Activated CD8-positive, alpha-beta T cell treated with anti-CD3 and anti-CD28 coated beads, Interleukin-2, amount 10 ng/mL, durations not matched to agents 7 days and 5 days (primary cell): Measurements from ENCODE around the gene CEP112. TPM values are rescaled to one million over a fixed set of nuclear protein-coding genes. Genes with fewer than 3 reads are reported as not detected.
A peak's percentile ranks its signal among the peaks of the same experiment; 100 is the strongest.

ENCODE experiments used
- ATAC-seq: fragments of 150-1000 bp; cut with Tn5 transposase; one replicate; pipeline ENCODE4 v1.10.0; 2021; ENCODE audit warnings: moderate library complexity
- CTCF ChIA-PET: fragments of 350-600 bp; sonication (Branson Sonifier 250); formaldehyde crosslinking; loops from one replicate; lab custom pipeline; 2021; ENCODE audit warnings: antibody characterized with exemption; lab: Charles Lee
- POLR2A ChIA-PET: fragments of 350-600 bp; sonication (Branson Sonifier 250); formaldehyde crosslinking; loops from one replicate; lab custom pipeline; 2021; ENCODE audit warnings: antibody characterized with exemption; lab: Charles Lee
- DNase-seq: peaks from one replicate; pipeline ENCODE4 v3.0.0-alpha.2; 2020
- H3K27ac Mint-ChIP-seq: one replicate; pipeline ENCODE4 v1.8.0; 2021; ENCODE audit warnings: mild to moderate bottlenecking, mixed read lengths
- H3K27me3 Mint-ChIP-seq: one replicate; pipeline ENCODE4 v1.8.0; 2021; ENCODE audit warnings: low read depth, mixed read lengths
- H3K36me3 Mint-ChIP-seq: one replicate; pipeline ENCODE4 v1.8.0; 2021; ENCODE audit warnings: low read depth, mixed read lengths
- H3K4me1 Mint-ChIP-seq: one replicate; pipeline ENCODE4 v1.8.0; 2021; ENCODE audit warnings: low read depth, mixed read lengths
- H3K4me3 Mint-ChIP-seq: one replicate; pipeline ENCODE4 v1.8.0; 2021; ENCODE audit warnings: mild to moderate bottlenecking, mixed read lengths
- H3K9me3 Mint-ChIP-seq: one replicate; pipeline ENCODE4 v1.8.0; 2022; ENCODE audit warnings: mixed read lengths; ENCODE audit not compliant: insufficient read depth
- total RNA-seq, 2 experiments: library from RNA; stranded (reverse); gene quantifications; one replicate each; pipeline ENCODE4 v1.2.3, GENCODE V29; 2021

Gene CEP112
- total RNA-seq, 2 experiments from 2014 or later, result 2.3 to 2.7 TPM

- Mint-ChIP-seq H3K4me3 (no peak overlapping the region), H3K27ac (no peak overlapping the region), H3K27me3 (peaks cover 4% of the 10 kb centered on the region), H3K36me3 (no peaks in the 10 kb centered on the region), H3K9me3 (no peaks in the 10 kb centered on the region), H3K4me1 (peaks cover 7% of the 10 kb centered on the region)
- ChIA-PET CTCF (interaction anchor here (1.1 kb wide), 1 partner anchor 433 kb away, joined by 3 read pairs; no protein-coding TSS in a partner anchor), POLR2A (no interaction called here)
- ATAC-seq (no peak), DNase-seq (no peak)
These were observed 464.1 kb downstream of the CEP112 start for GRCh38 chr17:65727832-65728231.

DNA sequence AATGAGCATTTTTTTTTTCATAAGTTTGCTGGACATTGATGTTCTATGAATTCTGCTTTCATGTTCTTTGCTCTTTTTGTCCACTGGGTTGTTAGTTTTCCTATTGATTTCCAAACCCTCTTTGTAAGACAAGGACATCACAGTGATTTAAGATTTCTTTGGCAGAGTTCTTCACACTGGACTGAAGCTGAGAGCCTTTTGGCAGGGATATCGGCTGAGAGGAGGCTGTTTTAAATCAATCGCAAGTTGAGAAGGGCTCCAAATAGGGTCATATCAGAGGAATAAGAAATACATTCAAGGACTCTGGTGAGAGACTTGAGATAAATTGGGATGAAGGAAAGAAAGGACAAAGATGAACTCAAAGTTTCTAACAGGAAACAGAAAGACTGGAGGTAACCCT is 464.7 kb downstream of the CEP112 start:
- CTCF ChIA-PET, result no interaction called here
- POLR2A ChIA-PET, result no interaction called here
- H3K27ac Mint-ChIP-seq, result no peak overlapping the region
- H3K36me3 Mint-ChIP-seq, result no peaks in the 10 kb centered on the region
- no peak overlapping the region for H3K4me3 Mint-ChIP-seq
- DNase-seq (no peak), ATAC-seq (no peak)
- no peaks in the 10 kb centered on the region for H3K9me3 Mint-ChIP-seq
- H3K27me3 Mint-ChIP-seq, result peaks cover 4% of the 10 kb centered on the region
- peaks cover 3% of the 10 kb centered on the region for H3K4me1 Mint-ChIP-seq

- no peaks in the 10 kb centered on the region for H3K4me1 Mint-ChIP-seq
- ChIA-PET POLR2A (no interaction called here), CTCF (no interaction called here)
- H3K27me3 Mint-ChIP-seq, result peaks cover 6% of the 10 kb centered on the region
- no peaks in the 10 kb centered on the region for H3K36me3 Mint-ChIP-seq
- H3K9me3 Mint-ChIP-seq, result no peaks in the 10 kb centered on the region
- DNase-seq, result no peak
- no peak overlapping the region for H3K27ac Mint-ChIP-seq
- no peak for ATAC-seq
- H3K4me3 Mint-ChIP-seq, result no peak overlapping the region
These were observed 468.3 kb downstream of the CEP112 start for GRCh38 chr17:65723431-65724151.

- ATAC-seq (no peak), DNase-seq (no peak)
- Mint-ChIP-seq H3K36me3 (no peaks in the 10 kb centered on the region), H3K9me3 (no peaks in the 10 kb centered on the region), H3K27ac (no peak overlapping the region), H3K4me1 (no peaks in the 10 kb centered on the region), H3K4me3 (no peak overlapping the region), H3K27me3 (peaks cover 4% of the 10 kb centered on the region)
- ChIA-PET POLR2A (no interaction called here), CTCF (no interaction called here)
These were observed 473.3 kb downstream of the CEP112 start for GRCh38 chr17:65718601-65719000.

- Mint-ChIP-seq H3K27ac (no peak overlapping the region), H3K4me1 (no peaks in the 10 kb centered on the region), H3K36me3 (no peaks in the 10 kb centered on the region), H3K27me3 (no peaks in the 10 kb centered on the region), H3K4me3 (no peak overlapping the region), H3K9me3 (no peaks in the 10 kb centered on the region)
- ChIA-PET POLR2A (no interaction called here), CTCF (no interaction called here)
- DNase-seq, result no peak
- ATAC-seq, result no peak
These were observed 479.3 kb downstream of the CEP112 start for GRCh38 chr17:65712383-65713267.

- DNase-seq (peak; percentile 22), ATAC-seq (no peak)
- H3K36me3 Mint-ChIP-seq, result no peaks in the 10 kb centered on the region
- no peak overlapping the region for H3K27ac Mint-ChIP-seq
- peaks cover 7% of the 10 kb centered on the region for H3K27me3 Mint-ChIP-seq
- POLR2A ChIA-PET, result no interaction called here
- H3K9me3 Mint-ChIP-seq, result no peaks in the 10 kb centered on the region
- H3K4me3 Mint-ChIP-seq, result peak overlapping the region; percentile 42
- CTCF ChIA-PET, result interaction anchor here (1.0 kb wide), 2 partner anchors 57 to 117 kb away, joined by 3 read pairs; no protein-coding TSS in a partner anchor
- H3K4me1 Mint-ChIP-seq, result no peaks in the 10 kb centered on the region
These were observed 480.2 kb downstream of the CEP112 start for GRCh38 chr17:65711671-65712276.

- no peak for ATAC-seq
- Mint-ChIP-seq H3K4me3 (no peak overlapping the region), H3K9me3 (no peaks in the 10 kb centered on the region), H3K27me3 (peaks cover 13% of the 10 kb centered on the region), H3K27ac (no peak overlapping the region), H3K4me1 (no peaks in the 10 kb centered on the region), H3K36me3 (no peaks in the 10 kb centered on the region)
- ChIA-PET CTCF (no interaction called here), POLR2A (no interaction called here)
- no peak for DNase-seq
These were observed 484.2 kb downstream of the CEP112 start for GRCh38 chr17:65707780-65708179.

DNA sequence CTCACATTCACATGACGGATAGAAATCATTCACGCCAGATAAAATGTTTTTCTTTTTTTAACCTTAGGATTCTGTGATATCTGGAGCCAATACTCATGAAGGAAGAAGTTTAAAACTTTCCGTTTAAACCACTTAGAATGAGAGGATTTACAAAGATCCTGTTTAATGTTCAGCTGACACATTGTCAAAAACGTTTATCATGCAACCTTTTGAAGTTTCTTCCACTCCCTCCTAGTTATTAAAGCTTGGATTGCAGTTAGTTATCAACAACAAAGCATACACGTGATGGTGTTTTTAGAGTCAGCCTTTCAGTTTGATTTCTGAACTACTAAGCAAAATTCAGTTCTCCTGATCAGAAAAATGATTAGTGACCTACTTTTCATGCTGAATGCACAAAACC is 487.2 kb downstream of the CEP112 start:
- H3K27ac Mint-ChIP-seq, result no peak overlapping the region
- no peak overlapping the region for H3K4me3 Mint-ChIP-seq
- CTCF ChIA-PET, result no interaction called here
- DNase-seq (no peak), ATAC-seq (no peak)
- POLR2A ChIA-PET, result no interaction called here
- H3K9me3 Mint-ChIP-seq, result no peaks in the 10 kb centered on the region
- H3K4me1 Mint-ChIP-seq, result no peaks in the 10 kb centered on the region
- peaks cover 17% of the 10 kb centered on the region for H3K27me3 Mint-ChIP-seq
- no peaks in the 10 kb centered on the region for H3K36me3 Mint-ChIP-seq

GRCh38 chr17:65703891-65704290 is 488.0 kb downstream of the CEP112 start:
- ATAC-seq (no peak), DNase-seq (no peak)
- H3K27ac Mint-ChIP-seq, result no peak overlapping the region
- ChIA-PET POLR2A (no interaction called here), CTCF (no interaction called here)
- H3K4me3 Mint-ChIP-seq, result no peak overlapping the region
- H3K9me3 Mint-ChIP-seq, result no peaks in the 10 kb centered on the region
- no peaks in the 10 kb centered on the region for H3K4me1 Mint-ChIP-seq
- no peaks in the 10 kb centered on the region for H3K36me3 Mint-ChIP-seq
- peaks cover 17% of the 10 kb centered on the region for H3K27me3 Mint-ChIP-seq

GRCh38 chr17:65699459-65699858 is 492.5 kb downstream of the CEP112 start:
- H3K27me3 Mint-ChIP-seq, result peaks cover 6% of the 10 kb centered on the region
- H3K9me3 Mint-ChIP-seq, result no peaks in the 10 kb centered on the region
- CTCF ChIA-PET, result no interaction called here
- H3K27ac Mint-ChIP-seq, result no peak overlapping the region
- no peaks in the 10 kb centered on the region for H3K36me3 Mint-ChIP-seq
- no peaks in the 10 kb centered on the region for H3K4me1 Mint-ChIP-seq
- no peak for ATAC-seq
- POLR2A ChIA-PET, result no interaction called here
- H3K4me3 Mint-ChIP-seq, result no peak overlapping the region
- no peak for DNase-seq

DNA sequence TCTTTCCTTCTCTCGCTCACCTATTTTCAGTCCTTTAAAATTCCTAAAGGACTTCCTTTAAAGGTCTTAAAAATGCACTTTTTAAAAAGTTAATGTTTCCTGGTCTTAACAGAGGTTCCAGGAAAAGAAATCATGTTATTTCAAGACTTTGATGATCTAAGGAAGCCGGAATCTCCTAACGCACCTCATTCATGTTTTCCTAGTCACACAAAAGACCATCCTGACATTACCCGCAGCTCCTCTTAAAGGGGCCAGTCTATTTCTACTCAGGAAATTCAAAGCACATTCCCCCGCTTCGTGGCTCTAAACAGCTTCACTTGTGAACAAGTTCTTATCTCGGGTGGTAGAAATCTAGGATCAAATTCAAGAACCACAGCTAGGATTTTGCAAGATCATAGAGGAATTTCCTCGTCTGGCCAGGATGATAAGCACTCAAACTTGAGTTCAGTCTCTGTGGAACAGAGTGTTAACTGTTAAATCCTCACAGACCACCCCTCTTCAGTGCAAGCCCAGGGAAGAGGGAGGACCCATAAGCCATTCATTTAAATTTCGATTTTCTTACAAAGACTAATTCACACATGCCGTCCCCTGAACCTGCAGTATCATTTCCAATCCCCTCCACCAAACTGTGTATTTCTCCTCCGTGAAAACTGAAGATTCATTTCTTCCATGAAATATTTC is 493.4 kb downstream of the CEP112 start:
- H3K4me3 Mint-ChIP-seq, result no peak overlapping the region
- ChIA-PET CTCF (no interaction called here), POLR2A (no interaction called here)
- no peak for ATAC-seq
- H3K27ac Mint-ChIP-seq, result no peak overlapping the region
- H3K9me3 Mint-ChIP-seq, result no peaks in the 10 kb centered on the region
- no peaks in the 10 kb centered on the region for H3K36me3 Mint-ChIP-seq
- peaks cover 6% of the 10 kb centered on the region for H3K27me3 Mint-ChIP-seq
- no peaks in the 10 kb centered on the region for H3K4me1 Mint-ChIP-seq
- DNase-seq, result no peak
